Kidney epithelial cell (primary cell): Measurements from ENCODE around the gene MCHR2. TPM values are rescaled to one million over a fixed set of nuclear protein-coding genes. Genes with fewer than 3 reads are reported as not detected.

Experiments used
- DNase-seq: peaks from one replicate; pipeline ENCODE4 v3.0.0-alpha.2; 2010; ENCODE audit warnings: low read depth
- H3K27me3 ChIP-seq: 2 replicates; pipeline ENCODE4 v1.6.0; 2011; ENCODE audit warnings: low read length; ENCODE audit not compliant: control insufficient read depth, insufficient read depth
- H3K36me3 ChIP-seq: 2 replicates; pipeline ENCODE4 v1.5.1; 2011; ENCODE audit warnings: low read length; ENCODE audit not compliant: control insufficient read depth, insufficient read depth
- H3K4me3 ChIP-seq: 2 replicates; pipeline ENCODE4 v1.5.1; 2011; ENCODE audit warnings: low read depth, mild to moderate bottlenecking, control low read depth, low read length
- CTCF ChIP-seq: IDR thresholded peaks from 2 replicates; pipeline ENCODE4 v1.5.1; 2011; ENCODE audit warnings: mild to moderate bottlenecking, moderate library complexity, low read length, control low read depth, inconsistent platforms; ENCODE audit not compliant: insufficient read depth, poor library complexity, severe bottlenecking
- total RNA-seq: library from RNA; depleted of rRNA; stranded (reverse); fragments of >200 nt; gene quantifications from 2 replicates; pipeline ENCODE4 v1.2.3, GENCODE V29; 2015

MCHR2 gene
- total RNA-seq, 1 donor from 2014 or later = not detected

- Histone ChIP-seq H3K27me3 (peaks cover 2% of the 10 kb centered on the region), H3K36me3 (no peaks in the 10 kb centered on the region), H3K4me3 (no peak overlapping the region)
- no peak for TF ChIP-seq CTCF
- no peak for DNase-seq
These were observed 120.9 kb downstream of the MCHR2 start for GRCh38 chr6:99873084-99873483.

- TF ChIP-seq CTCF = no peak
- peaks cover 2% of the 10 kb centered on the region for H3K27me3 ChIP-seq
- no peak overlapping the region for H3K4me3 ChIP-seq
- no peaks in the 10 kb centered on the region for H3K36me3 ChIP-seq
- DNase-seq = no peak
These were observed 122.4 kb downstream of the MCHR2 start for GRCh38 chr6:99871641-99872040.
